Esophagus (tissue), 2 donors: Measurements from ENCODE around the gene DAPP1. TPM values are rescaled to one million over a fixed set of nuclear protein-coding genes. Genes with fewer than 3 reads are reported as not detected.

Experiments
- polyA plus RNA-seq, 2 donors: library from polyadenylated mRNA; stranded (reverse); fragments of 200-250 nt; gene quantifications; one replicate each; pipeline ENCODE4 v1.2.3, GENCODE V29; 2013
- donor health status: healthy with polysubstance abuse.
- donor health status: Bipolar disorder and iron deficiency.

Gene DAPP1
- polyA plus RNA-seq, 2 donors: 29.1 to 40.6 TPM

Other genes starting within 250 kb of the DAPP1 start
- under 1 TPM; 0.05 to 0.08 TPM for gene MTTP, start 242.0 kb upstream of the DAPP1 start, polyA plus RNA-seq
- under 1 TPM; under 0.01 to 0.04 TPM for gene C4orf54, start 159.0 kb upstream of the DAPP1 start, polyA plus RNA-seq
- gene LAMTOR3, start 77.6 kb downstream of the DAPP1 start, polyA plus RNA-seq: 10 to 100 TPM; 49.4 to 76.2 TPM
- gene DNAJB14, start 129.8 kb downstream of the DAPP1 start, polyA plus RNA-seq: 1 to 10 TPM; 6.4 to 7.0 TPM
- 100 to 1,000 TPM in 1 of 2 donors, 10 to 100 TPM in 1; 83.5 to 345 TPM for gene H2AZ1, start 133.4 kb downstream of the DAPP1 start, polyA plus RNA-seq